HepG2 (cell line): ENCODE measurements around the gene P2RY6. TPM values are rescaled to one million over a fixed set of nuclear protein-coding genes. Genes with fewer than 3 reads are reported as not detected.

Experiments
- E2F5 ChIP-seq: sonication (generic); formaldehyde crosslinking; conservative IDR thresholded peaks from 2 replicates; pipeline ENCODE4 v1.4.0; 2020; ENCODE audit warnings: missing genetic modification reagents
- FOXC1 ChIP-seq: sonication (generic); formaldehyde crosslinking; IDR thresholded peaks from 2 replicates; pipeline ENCODE4 v1.8.0; 2022; ENCODE audit warnings: mild to moderate bottlenecking, missing genetic modification reagents, borderline replicate concordance
- FOXO4 ChIP-seq: sonication (generic); formaldehyde crosslinking; conservative IDR thresholded peaks from 2 replicates; pipeline ENCODE4 v1.8.1; 2023; ENCODE audit warnings: missing genetic modification reagents
- FUBP1 ChIP-seq: sonication (generic); formaldehyde crosslinking; IDR thresholded peaks from 2 replicates; pipeline ENCODE4 v1.5.1; 2020; ENCODE audit warnings: missing genetic modification reagents, mild to moderate bottlenecking, borderline replicate concordance
- GATA4 ChIP-seq: sonication (generic); IDR thresholded peaks from 2 replicates; pipeline ENCODE4 v1.6.1; 2016; ENCODE audit warnings: antibody characterized with exemption, low read depth, borderline replicate concordance
- HHEX ChIP-seq: IDR thresholded peaks from 2 replicates; pipeline ENCODE4 v1.6.1; 2016; ENCODE audit warnings: control low read depth
- HOXD1 ChIP-seq: sonication (generic); formaldehyde crosslinking; IDR thresholded peaks from 2 replicates; pipeline ENCODE4 v1.5.0; 2020; ENCODE audit warnings: missing genetic modification reagents
- MAX ChIP-seq: IDR thresholded peaks from 2 replicates; pipeline ENCODE4 v1.6.1; 2012; ENCODE audit warnings: inconsistent platforms
- MED13 ChIP-seq: sonication (generic); formaldehyde crosslinking; IDR thresholded peaks from 2 replicates; pipeline ENCODE4 v1.5.0; 2020; ENCODE audit warnings: missing genetic modification reagents
- PHF5A ChIP-seq: IDR thresholded peaks from one replicate; pipeline ENCODE4 v1.6.1; 2018; ENCODE audit warnings: low read depth, missing genetic modification reagents; ENCODE audit not compliant: unreplicated experiment
- PRDM4 ChIP-seq: sonication (generic); formaldehyde crosslinking; IDR thresholded peaks from 2 replicates; pipeline ENCODE4 v1.9.0; 2021; ENCODE audit warnings: missing genetic modification reagents, borderline replicate concordance
- RCOR2 ChIP-seq: IDR thresholded peaks from 2 replicates; pipeline ENCODE4 v1.6.1; 2016; ENCODE audit warnings: missing biosample characterization, missing genetic modification reagents
- TOE1 ChIP-seq: sonication (generic); formaldehyde crosslinking; IDR thresholded peaks from 2 replicates; pipeline ENCODE4 v1.4.0; 2020; ENCODE audit warnings: mild to moderate bottlenecking, missing genetic modification reagents
- TRIM24 ChIP-seq: sonication (generic); formaldehyde crosslinking; IDR thresholded peaks from 2 replicates; pipeline ENCODE4 v1.8.0; 2022; ENCODE audit warnings: mild to moderate bottlenecking, missing genetic modification reagents
- YEATS4 ChIP-seq: sonication (generic); formaldehyde crosslinking; IDR thresholded peaks from 2 replicates; pipeline ENCODE4 v1.4.0; 2020; ENCODE audit warnings: missing genetic modification reagents, borderline replicate concordance
- ZBTB34 ChIP-seq: sonication (generic); formaldehyde crosslinking; IDR thresholded peaks from 2 replicates; pipeline ENCODE4 v1.8.0; 2022; ENCODE audit warnings: mild to moderate bottlenecking, missing genetic modification reagents
- ZNF138 ChIP-seq: sonication (generic); formaldehyde crosslinking; IDR thresholded peaks from 2 replicates; pipeline ENCODE4 v1.5.0; 2020; ENCODE audit warnings: mild to moderate bottlenecking, low read depth, missing genetic modification reagents
- ZNF354B ChIP-seq: sonication (generic); formaldehyde crosslinking; IDR thresholded peaks from 2 replicates; pipeline ENCODE4 v1.8.0; 2022; ENCODE audit warnings: mild to moderate bottlenecking, missing genetic modification reagents
- ZNF547 ChIP-seq: sonication (generic); formaldehyde crosslinking; IDR thresholded peaks from 2 replicates; pipeline ENCODE4 v1.5.1; 2020; ENCODE audit warnings: mild to moderate bottlenecking, missing genetic modification reagents
- ZNF747 ChIP-seq: sonication (generic); formaldehyde crosslinking; IDR thresholded peaks from 2 replicates; pipeline ENCODE4 v1.8.1; 2023; ENCODE audit warnings: missing genetic modification reagents, mild to moderate bottlenecking, borderline replicate concordance
- ZNF780A ChIP-seq: sonication (generic); formaldehyde crosslinking; IDR thresholded peaks from 2 replicates; pipeline ENCODE4 v1.8.0; 2022; ENCODE audit warnings: mild to moderate bottlenecking, missing genetic modification reagents, moderate library complexity
- polyA plus RNA-seq, 8 experiments: library from polyadenylated mRNA; depleted of rRNA in 3 of 8; stranded (reverse) in 7 of 8; unstranded in 1 of 8; fragments of >200 nt; fragmentation: Illumina TruSeq in 4 of 8; extraction: Trizol in 4 of 8; gene quantifications; 2 replicates each; pipeline versions ENCODE4 v1.2.1 to v1.2.3, GENCODE V29; 2011 to 2016; ENCODE audit warnings: low read depth in 4 of 8, missing spikeins in 1 of 8, mixed read lengths in 1 of 8; ENCODE audit not compliant: insufficient read depth in 1 of 8
- total RNA-seq, 5 experiments: library from RNA; depleted of rRNA; stranded (reverse); fragments of >200 nt; fragmentation: Illumina TruSeq; extraction: Trizol; gene quantifications; 2 replicates each; pipeline ENCODE4 v1.2.3, GENCODE V29; 2016; ENCODE audit warnings: low read depth in 1 of 5

P2RY6 gene
- total and polyA plus RNA-seq, 2 of the 13 experiments (the other 11 are each of a cell fraction or from before 2014, with no cell fraction given): 0.09 to 0.29 TPM

GRCh38 chr11:73288873-73289707 is 17.0 kb downstream of the P2RY6 start (continued):
- TF ChIP-seq ZNF547 (0 out of 2 replicates have a peak, but pooled peaks have one; percentile 12), MAX (peak; percentile 44; the same call in 1 of the 2 replicates), HOXD1 (CRISPR knock-in tag) (no peak), ZBTB34 (CRISPR knock-in tag) (no peak), FOXC1 (no peak), TRIM24 (no peak), ZNF747 (CRISPR knock-in tag) (0 out of 2 replicates have a peak, but pooled peaks have one; percentile 31), ZNF138 (CRISPR knock-in tag) (no peak), MED13 (no peak), ZNF354B (CRISPR knock-in tag) (no peak), RCOR2 (CRISPR knock-in tag) (no peak), PRDM4 (no peak), YEATS4 (CRISPR knock-in tag) (peak; percentile 72; the same call in 1 of the 2 replicates), E2F5 (CRISPR knock-in tag) (no peak), TOE1 (0 out of 2 replicates have a peak, but pooled peaks have one; percentile 49), FOXO4 (CRISPR knock-in tag) (no peak), PHF5A (CRISPR knock-in tag) (no peak), ZNF780A (CRISPR knock-in tag) (no peak), GATA4 (no peak), HHEX (CRISPR knock-in tag) (no peak), FUBP1 (CRISPR knock-in tag) (no peak)
